HTR-8/SVneo (cell line): ENCODE results near the gene DBNL.

ENCODE experiments used
- DNase-seq: peaks from one replicate; pipeline ENCODE4 v3.0.0; 2011; ENCODE audit warnings: low spot score, mixed read lengths; ENCODE audit not compliant: insufficient read length
- FAIRE-seq: peaks from 2 replicates; lab custom pipeline; 2011; peaks lifted over from hg19 to GRCh38; lab: Jason Lieb, UNC

The DBNL gene

GRCh38 chr7:44059219-44060090 lies 15.0 kb downstream of the DBNL start:
- FAIRE-seq, result no peak
- no peak for DNase-seq

GRCh38 chr7:44060091-44060947 lies 15.8 kb downstream of the DBNL start:
- FAIRE-seq (no peak), DNase-seq (no peak)

GRCh38 chr7:44060948-44061644 lies 16.6 kb downstream of the DBNL start:
- no peak for FAIRE-seq
- no peak for DNase-seq

GRCh38 chr7:44061645-44062179 lies 17.2 kb downstream of the DBNL start:
- DNase-seq, result no peak

GRCh38 chr7:44062180-44062902 lies 17.8 kb downstream of the DBNL start:
- DNase-seq, result no peak

More at GRCh38 chr7:44061645-44062179, 17.2 kb downstream of the DBNL start:
- FAIRE-seq, result no peak

GRCh38 chr7:44062903-44063295 lies 18.4 kb downstream of the DBNL start:
- DNase-seq, result no peak
- no peak for FAIRE-seq

More at GRCh38 chr7:44062180-44062902, 17.8 kb downstream of the DBNL start:
- no peak for FAIRE-seq

- FAIRE-seq (no peak), DNase-seq (no peak)
Observed at GRCh38 chr7:44063547-44063893, 19.0 kb downstream of the DBNL start.

- DNase-seq (no peak), FAIRE-seq (no peak)
Observed at GRCh38 chr7:44063894-44064651, 19.6 kb downstream of the DBNL start.

- no peak for FAIRE-seq
Observed at GRCh38 chr7:44064791-44065430, 20.4 kb downstream of the DBNL start.

GRCh38 chr7:44065431-44066110 lies 21.1 kb downstream of the DBNL start, which contains the start of gene PGAM2:
Gene PGAM2, minus strand, starts transcription at chr7:44065567. Its CDS starts 38 bp downstream, at chr7:44065529.
- FAIRE-seq, result no peak
- DNase-seq, result no peak

More at GRCh38 chr7:44064791-44065430, 20.4 kb downstream of the DBNL start:
- DNase-seq, result no peak

- DNase-seq, result no peak
Observed at GRCh38 chr7:44066111-44066460, 21.6 kb downstream of the DBNL start.

GRCh38 chr7:44066494-44067063 lies 22.1 kb downstream of the DBNL start:
- DNase-seq (no peak), FAIRE-seq (no peak)

More at GRCh38 chr7:44066111-44066460, 21.6 kb downstream of the DBNL start:
- no peak for FAIRE-seq

GRCh38 chr7:44067064-44067951 lies 22.8 kb downstream of the DBNL start:
- no peak for FAIRE-seq
- DNase-seq, result no peak

- no peak for DNase-seq
- no peak for FAIRE-seq
Observed at GRCh38 chr7:44068054-44068453, 23.6 kb downstream of the DBNL start.

- no peak for DNase-seq
- FAIRE-seq, result peak; percentile 70
Observed at GRCh38 chr7:44071726-44072363, 27.3 kb downstream of the DBNL start.
